Subcutaneous preadipocyte (primary cell): ENCODE results near the gene C2orf92. TPM values are rescaled to one million over a fixed set of nuclear protein-coding genes. Genes with fewer than 3 reads are reported as not detected.

Source experiments
- small RNA-seq: library from RNA; depleted of rRNA; stranded (forward); fragments of <200 nt; gene quantifications from one replicate; pipeline ENCODE3, GENCODE V24; 2012
- total RNA-seq: library from RNA; depleted of rRNA; stranded (reverse); fragments of >200 nt; gene quantifications from 2 replicates; pipeline ENCODE4 v1.2.3, GENCODE V29; 2012

Gene C2orf92
- 2.6 and 4.7 TPM in 2 replicates for total RNA-seq

GRCh38 chr2:97669448-97669847, at the start of gene C2orf92:
TSS of gene C2orf92 (plus strand) at chr2:97669713. CDS start at chr2:97669789, 76 bp downstream.

GRCh38 chr2:97645695-97646629, 23.6 kb upstream of the C2orf92 start, which contains the start of gene COX5B:
TSS of gene COX5B (plus strand) at chr2:97646062. CDS start at chr2:97646087, 25 bp downstream.

GRCh38 chr2:97663962-97664635, 5.4 kb upstream of the C2orf92 start, which contains the start of gene ACTR1B:
TSS of gene ACTR1B (minus strand) at chr2:97664044. CDS start at chr2:97663890, 154 bp downstream.

GRCh38 chr2:97713296-97714083, 44.0 kb downstream of the C2orf92 start, which contains the start of gene ZAP70:
TSS of gene ZAP70 (plus strand) at chr2:97713576. CDS start at chr2:97724037, 10,461 bp downstream.

Small RNA genes lying within 50 kb of the gene (small RNA-seq; reads per million reads assigned to genes)
- not detected for gene RNU4-8P

Other genes starting within 250 kb of the C2orf92 start
- 31.6 and 51.2 TPM in 2 replicates for gene ANKRD36B, start 79.8 kb upstream of the C2orf92 start, total RNA-seq
- gene COX5B, start 23.7 kb upstream of the C2orf92 start, total RNA-seq, result 263 and 373 TPM in 2 replicates
- 48.9 and 54.5 TPM in 2 replicates for gene ACTR1B, start 5.7 kb upstream of the C2orf92 start, total RNA-seq
- not detected in 2 replicates for gene ZAP70, start 43.9 kb downstream of the C2orf92 start, total RNA-seq